GM18508 (cell line): ENCODE results near the gene ERMP1.
"Not testable (repeated sequence)": the region's sequence is repeated elsewhere in the genome, so short reads cannot be mapped to it uniquely, and the experiment has no call there.

ENCODE experiments used
- ATAC-seq: cut with Tn5 transposase; IDR thresholded peaks from one replicate; pipeline ENCODE4 v1.9.1; 2021; ENCODE audit warnings: moderate number of reproducible peaks; ENCODE audit not compliant: insufficient read depth, unreplicated experiment

The ERMP1 gene

GRCh38 chr9:5786370-5787127 is 46.4 kb downstream of the ERMP1 start:
- no peak for ATAC-seq

DNA sequence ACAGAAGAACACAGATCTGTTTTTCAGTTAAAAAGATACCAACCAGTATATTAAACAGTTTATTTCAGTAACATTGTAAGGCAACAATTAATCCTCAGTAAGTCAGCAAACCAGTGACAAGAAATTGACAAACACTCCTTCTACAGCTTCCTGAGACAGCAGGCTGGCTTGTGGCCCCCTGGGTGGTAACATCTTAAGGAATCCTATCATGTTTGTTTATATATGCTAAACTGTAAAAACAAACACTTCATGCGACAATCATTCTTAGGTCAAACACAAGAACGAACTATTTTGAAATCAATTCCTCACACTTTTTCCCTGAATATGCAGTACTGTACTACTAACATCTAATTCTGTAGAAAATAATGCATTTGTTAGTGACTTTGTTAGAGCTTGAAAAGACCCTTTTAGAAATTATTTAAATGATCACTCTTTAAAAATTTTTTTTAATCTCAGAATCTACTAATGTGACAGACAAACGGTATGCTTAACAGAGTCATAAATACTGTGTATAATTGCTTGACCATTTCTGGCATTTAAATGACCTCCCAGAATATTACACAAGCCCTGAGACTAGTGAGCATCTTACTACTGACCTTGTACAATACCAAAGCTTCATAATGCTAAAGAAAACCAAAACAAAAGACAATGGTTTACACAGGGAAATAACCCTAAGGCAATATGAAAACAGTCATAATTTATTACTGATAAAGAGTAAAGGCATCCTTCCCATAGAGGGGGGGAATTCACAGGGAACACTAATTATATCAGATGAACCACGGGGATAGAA is 48.2 kb downstream of the ERMP1 start:
- no peak for ATAC-seq

GRCh38 chr9:5783982-5784381 is 48.9 kb downstream of the ERMP1 start:
- no peak for ATAC-seq

- ATAC-seq: not testable (repeated sequence)
Observed at GRCh38 chr9:5783420-5783819, 49.5 kb downstream of the ERMP1 start.

DNA sequence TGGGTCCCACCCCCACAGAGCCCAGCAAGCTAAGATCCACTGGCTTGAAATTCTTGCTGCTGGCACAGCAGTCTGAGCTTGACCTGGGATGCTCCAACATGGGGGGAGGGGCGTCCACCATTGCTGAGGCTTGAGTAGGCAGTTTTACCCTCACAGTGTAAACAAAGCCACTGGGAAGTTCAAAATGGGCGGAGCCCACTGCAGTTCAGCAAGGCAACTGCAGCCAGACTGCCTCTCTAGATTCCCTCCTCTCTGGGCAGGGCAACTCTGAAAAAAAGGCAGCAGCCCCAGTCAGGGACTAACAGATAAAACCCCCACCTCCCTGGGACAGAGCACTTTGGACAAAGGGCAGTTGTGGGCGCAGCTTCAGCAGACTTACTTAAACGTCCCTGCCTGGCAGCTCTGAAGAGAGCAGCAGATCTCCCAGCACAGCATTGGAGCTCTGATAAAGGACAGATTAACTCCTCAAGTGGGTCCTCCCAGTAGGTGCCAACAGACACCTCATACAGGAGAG is 53.2 kb downstream of the ERMP1 start:
- ATAC-seq: not testable (repeated sequence)

- no peak for ATAC-seq
Observed at GRCh38 chr9:5778805-5779204, 54.1 kb downstream of the ERMP1 start.

GRCh38 chr9:5773324-5773999 is 59.5 kb downstream of the ERMP1 start:
- no peak for ATAC-seq

DNA sequence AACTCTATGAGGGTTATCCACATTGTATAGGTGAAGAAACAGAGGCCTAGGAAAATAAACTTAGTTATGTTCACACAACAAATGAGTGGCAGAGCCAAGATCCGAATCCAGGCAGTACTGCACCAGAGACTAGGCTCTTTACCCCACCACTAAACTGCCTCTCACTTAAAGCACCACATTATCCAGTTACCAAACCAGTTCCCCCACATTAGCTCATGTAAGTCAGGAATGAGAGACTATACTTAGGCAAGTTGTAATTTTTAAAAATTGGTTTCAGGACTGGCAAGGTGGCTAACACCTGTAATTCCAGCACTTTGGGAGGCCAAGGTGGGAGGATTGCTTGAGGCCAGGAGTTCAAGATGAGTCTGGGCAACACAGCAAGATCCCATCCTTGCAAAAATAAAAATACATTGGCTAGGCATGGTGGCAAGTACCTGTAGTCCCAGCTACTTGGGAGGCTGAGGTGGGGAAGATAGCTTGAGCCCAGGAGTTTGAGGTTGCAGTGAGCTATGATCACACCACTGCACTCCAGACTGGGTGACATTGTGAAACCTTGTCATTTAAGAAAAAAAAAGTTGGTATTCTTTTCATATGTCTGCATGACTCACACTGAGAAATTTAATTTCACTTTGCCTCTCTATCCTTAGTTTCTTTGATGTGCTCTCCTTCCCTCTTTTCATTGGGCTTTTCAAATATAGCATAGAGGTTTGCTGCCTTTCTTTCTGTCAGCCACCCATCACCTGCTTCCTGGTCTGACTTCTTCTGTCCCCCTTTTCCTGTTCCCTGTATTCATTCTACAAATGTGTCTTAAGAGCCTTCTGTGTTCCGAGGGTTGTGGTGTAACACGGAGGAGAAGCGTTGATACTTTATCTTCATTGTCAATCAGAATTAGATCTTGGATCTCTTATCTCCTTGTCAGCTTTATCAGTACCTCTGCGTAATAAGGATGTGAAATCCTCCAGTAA is 64.7 kb downstream of the ERMP1 start:
- ATAC-seq: no peak

GRCh38 chr9:5764130-5764868 is 68.6 kb downstream of the ERMP1 start:
- ATAC-seq: peak; percentile 71

GRCh38 chr9:5762421-5762820 is 70.5 kb downstream of the ERMP1 start:
- ATAC-seq: no peak

- no peak for ATAC-seq
Observed at GRCh38 chr9:5760338-5760737, 72.6 kb downstream of the ERMP1 start.

DNA sequence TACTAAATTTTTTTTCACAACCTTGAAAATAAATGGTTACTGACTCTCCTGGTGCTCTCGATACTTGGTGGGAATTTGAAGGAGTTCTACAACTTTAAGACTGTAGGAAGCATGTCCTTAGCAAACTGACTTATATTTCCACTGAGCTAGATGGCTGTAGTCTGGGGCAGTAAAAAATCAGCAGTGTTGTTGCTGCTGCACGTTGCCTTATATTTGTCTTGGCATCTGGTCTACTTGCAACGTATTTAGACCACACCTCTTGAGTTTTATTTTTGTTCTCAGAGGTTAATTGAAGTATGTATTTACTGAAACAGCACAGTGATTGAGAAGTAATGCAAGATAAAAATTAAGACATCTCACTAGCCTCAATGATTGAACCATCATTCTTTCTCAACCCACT is 76.3 kb downstream of the ERMP1 start:
- ATAC-seq: no peak

GRCh38 chr9:5750569-5750968 is 82.3 kb downstream of the ERMP1 start:
- ATAC-seq: no peak

GRCh38 chr9:5749306-5749705 is 83.6 kb downstream of the ERMP1 start:
- ATAC-seq: no peak

GRCh38 chr9:5748438-5748837 is 84.5 kb downstream of the ERMP1 start:
- ATAC-seq: no peak

- no peak for ATAC-seq
Observed at GRCh38 chr9:5743109-5743508, 89.8 kb downstream of the ERMP1 start.

GRCh38 chr9:5736563-5737346 is 96.2 kb downstream of the ERMP1 start:
- no peak for ATAC-seq

- no peak for ATAC-seq
Observed at GRCh38 chr9:5735072-5735471, 97.8 kb downstream of the ERMP1 start.
